HT1080 (cell line): ENCODE data around the gene SART3. TPM values are rescaled to one million over a fixed set of nuclear protein-coding genes. Genes with fewer than 3 reads are reported as not detected.
"Not testable (repeated sequence)": the region's sequence is repeated elsewhere in the genome, so short reads cannot be mapped to it uniquely, and the experiment has no call there.

Experiments
- DNase-seq: peaks from one replicate; pipeline ENCODE4 v3.0.0-alpha.2; 2015; ENCODE audit warnings: low read depth
- total RNA-seq: library from RNA; depleted of rRNA; stranded (reverse); fragments of >200 nt; shearing (Covaris generic); gene quantifications from 2 replicates; pipeline ENCODE4 v1.2.3, GENCODE V29; 2014; rRNA removed

Gene SART3
- total RNA-seq, 1 experiment from 2014 or later, result 229 TPM

DNA sequence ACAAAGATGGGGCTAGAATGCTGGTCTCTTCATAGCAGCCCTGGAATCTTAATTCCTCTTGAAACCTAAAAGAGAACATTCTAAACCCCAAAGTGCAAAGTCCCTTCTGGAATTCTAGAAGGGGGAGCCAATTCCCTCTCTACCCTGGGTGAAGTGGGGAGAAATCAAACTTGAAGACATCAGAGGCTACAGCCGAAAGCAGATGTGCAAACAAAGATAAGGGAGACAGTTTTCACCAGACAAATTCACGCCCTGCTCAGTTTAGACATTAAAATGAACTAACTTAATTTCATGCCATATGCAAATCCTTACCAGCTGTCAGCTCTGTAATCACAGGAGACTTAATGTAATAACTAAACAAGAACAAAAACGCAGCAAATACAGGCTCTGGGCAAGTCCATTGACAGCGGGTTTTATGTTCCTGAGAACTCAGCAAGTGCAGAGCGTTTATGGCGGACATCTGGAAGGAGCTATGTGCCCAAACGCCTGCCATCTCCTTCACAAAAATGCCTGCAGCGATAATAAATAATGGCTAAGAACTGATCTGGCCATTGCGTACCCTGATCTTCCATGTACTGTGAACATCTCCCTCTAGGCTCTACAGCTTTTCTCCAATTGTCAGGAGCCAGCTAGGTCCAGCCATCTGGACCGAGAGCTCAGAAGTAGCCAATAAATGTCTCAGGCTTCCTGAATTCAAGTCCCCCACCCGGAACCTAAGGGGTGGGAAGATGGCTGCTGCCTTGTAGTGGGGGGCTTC lies 65.0 kb downstream of the SART3 start:
- no peak for DNase-seq

DNA sequence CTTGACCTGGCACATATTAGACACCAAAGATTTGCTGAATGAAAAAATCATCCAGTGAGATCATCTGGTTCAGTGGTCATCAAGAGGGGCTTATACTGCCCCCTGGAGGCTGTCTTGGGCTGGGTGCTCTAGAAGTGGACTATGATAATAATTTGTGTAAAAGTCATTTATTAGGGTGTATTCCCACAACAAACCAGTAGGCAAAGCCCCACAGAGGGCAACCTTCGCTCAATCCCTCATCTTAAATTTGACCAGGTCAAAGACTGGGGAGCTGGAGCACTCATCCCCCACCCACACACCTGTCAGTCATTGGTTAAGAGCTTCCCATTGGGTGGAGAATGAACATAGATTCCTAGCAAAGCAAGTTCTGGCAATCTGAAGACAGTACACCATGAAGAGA lies 65.9 kb downstream of the SART3 start:
- DNase-seq, result peak; percentile 52

DNA sequence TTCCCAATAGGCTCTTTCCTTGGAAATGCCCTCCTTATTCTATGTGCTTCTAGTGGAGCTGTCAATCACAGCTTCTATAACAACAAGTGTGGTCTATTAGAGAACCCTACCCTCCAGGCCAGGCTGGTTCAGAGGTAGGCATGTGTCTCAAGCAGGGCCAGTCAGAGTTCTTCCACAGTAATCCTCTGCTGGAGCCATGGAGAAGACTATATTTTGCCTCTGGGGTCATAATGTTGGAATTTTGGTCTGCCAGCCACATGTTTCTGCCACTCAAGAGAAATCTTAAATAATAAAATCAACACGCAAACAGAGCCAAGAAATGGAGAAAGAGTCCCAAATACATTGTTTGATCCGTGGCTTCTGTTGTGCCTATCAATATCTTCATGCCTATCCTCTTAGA lies 69.7 kb downstream of the SART3 start:
- DNase-seq, result no peak

DNA sequence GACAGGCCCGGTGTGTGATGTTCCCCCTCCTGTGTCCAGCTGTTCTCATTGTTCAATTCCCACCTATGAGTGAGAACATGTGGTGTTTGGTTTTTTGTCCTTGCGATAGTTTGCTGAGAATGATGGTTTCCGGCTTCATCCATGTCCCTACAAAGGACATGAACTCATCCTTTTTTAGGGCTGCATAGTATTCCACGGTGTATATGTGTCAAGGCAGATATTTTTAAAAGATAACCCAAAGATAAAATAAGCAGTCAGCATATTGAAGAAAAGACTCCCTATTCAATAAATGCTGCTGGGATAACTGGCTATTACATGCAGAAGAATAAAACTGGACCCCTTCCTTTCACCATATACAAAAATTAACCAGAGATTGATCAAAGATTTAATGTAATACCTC lies 73.9 kb downstream of the SART3 start:
- not testable (repeated sequence) for DNase-seq

DNA sequence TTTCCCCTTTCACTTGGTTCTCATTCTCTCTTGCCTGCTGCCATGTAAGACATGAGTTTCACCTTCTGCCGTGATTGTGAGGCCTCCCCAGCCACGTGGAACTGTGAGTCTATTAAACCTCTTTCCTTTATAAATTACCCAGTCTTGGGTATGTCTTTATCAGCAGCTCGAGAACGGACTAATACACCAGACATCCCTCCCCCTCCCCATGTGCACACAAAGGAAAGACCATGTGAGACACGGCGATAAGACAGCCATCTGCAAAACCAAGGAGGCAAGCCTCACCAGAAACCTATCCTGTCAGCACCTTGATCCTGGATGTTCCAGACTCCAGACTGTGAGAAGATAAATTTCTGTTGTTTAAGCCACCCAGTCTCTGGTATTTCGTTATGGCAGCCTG lies 75.6 kb downstream of the SART3 start:
- DNase-seq, result not testable (repeated sequence)

DNA sequence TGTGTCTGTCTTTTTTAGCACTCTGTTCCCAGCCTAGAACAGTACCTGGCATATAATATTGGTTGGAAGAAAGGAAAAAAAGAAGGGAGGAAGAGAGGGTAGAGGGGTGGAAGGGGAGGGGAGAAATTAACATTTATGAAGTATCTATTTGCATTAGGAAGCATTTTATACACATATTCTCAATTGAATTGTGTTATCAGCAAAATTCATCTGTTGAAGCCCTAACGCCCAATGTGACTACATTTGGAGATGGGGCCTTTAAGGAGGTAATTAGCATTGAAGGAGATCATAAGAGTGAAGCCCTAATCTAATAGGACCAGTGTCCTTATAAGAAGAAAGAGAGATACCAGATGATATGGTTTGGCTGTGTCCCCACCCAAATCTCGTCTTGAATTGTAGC lies 76.1 kb downstream of the SART3 start:
- DNase-seq, result no peak

DNA sequence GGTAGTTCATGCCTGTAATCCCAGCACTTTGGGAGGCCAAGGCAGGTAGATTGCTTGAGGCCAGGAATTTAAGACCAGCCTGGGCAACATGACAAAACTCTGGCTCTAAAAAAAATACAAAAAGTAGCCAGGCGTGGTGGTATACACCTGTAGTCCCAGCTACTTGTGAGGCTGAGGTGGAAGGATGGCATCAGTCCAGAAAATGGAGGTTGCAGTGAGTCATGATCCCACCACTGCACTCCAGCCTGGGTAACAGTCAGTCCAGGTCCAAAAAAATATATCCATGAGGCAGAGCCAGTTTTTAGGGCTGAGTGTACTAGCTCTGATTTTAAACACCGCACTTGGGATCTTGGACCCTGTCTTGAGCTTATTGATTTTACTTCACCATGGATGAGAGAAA lies 76.5 kb downstream of the SART3 start:
- DNase-seq, result peak; percentile 56

DNA sequence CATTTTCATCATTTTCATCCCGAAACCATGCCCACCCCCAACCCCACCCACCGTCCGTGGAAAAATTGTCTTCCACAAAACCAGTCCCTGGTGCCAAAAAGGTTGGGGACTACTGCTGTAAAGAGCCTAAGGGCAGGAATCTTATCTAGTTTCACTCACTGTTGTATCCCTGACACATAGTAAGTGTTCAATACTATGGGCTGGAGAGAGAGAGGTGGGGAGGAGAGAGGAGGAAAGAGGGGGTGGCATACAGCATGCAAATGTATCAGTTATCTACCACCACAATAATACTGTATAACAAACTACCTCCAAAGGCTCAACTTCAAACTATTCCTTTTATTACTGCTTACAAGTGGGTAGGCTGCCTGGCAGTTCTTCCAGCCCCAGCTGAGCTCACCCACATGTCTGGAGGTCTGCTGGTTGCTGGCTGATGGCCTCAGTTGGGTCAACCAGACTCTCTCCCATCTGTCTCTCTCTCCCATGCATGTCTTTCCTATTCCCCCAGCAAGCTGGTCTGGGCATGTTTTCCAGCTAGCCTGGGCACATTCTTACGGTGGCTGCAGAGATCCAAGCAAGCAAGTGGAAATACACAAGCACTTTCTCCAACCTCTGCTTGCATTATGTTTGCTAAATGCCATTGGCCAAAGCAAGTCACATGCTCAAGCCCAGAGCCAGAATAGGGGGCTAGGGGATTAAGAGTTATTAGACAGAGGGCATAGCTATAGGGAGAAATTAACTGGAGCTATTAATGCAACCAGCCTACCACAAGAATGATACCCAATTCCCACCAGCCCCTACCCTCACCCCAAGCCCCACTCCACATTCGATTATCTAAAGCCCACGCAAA lies 77.5 kb downstream of the SART3 start:
- DNase-seq, result no peak

DNA sequence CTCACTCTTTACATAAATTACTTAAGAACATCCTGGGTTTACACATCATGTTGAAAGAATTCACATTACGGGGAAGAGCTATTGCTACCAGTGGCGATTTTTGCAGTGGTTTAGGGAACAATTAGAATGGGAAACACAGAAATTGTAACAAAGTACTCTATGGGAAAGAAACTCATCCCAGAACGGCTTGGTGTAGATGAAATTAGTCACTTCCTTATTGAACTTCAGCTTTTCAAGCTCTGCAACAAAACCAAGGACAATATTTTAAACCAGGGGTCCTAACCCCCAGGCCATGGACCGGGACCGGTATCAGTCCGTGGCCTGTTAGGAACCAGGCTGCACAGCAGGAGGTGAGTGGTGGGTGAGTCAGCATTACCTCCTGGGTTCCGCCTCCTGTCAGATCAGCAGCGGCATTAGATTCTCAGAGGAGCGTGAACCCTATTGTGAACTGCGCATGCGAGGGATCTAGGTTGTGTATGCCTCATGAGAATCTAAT lies 78.2 kb downstream of the SART3 start:
- DNase-seq, result peak; percentile 89

DNA sequence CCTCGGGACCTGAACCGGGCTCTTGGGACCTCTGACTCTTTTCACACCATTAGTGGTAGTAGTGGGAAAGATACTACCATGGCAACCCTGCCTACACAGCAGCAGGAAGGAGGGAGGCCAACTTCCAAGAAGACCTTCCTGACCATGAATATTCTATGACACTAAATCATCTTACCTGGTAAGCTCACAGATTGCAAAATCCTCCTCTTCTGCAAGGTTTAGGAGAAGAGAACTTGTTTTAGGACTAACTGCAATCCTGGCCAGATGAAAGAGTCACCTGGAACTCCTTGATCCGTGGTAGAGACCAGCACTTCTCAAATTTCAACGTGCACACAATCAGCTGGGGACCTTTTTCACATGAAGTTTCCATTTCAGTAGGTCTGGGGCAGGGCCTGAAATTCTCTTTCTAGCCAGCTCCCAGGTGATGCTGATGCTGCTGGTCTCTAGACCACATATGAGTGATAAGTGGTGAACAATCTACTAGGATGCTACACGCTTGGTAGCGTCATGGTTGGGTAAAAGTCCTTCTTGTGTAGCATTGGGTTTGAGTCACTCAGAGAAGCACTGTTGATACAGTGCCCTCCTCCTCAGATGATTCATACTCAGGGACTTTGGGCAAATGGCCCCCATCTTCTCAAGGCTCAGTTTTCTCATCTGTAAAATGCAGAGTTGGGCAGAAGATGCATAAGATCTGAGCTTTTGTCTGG lies 81.5 kb downstream of the SART3 start:
- peak; percentile 63 for DNase-seq

DNA sequence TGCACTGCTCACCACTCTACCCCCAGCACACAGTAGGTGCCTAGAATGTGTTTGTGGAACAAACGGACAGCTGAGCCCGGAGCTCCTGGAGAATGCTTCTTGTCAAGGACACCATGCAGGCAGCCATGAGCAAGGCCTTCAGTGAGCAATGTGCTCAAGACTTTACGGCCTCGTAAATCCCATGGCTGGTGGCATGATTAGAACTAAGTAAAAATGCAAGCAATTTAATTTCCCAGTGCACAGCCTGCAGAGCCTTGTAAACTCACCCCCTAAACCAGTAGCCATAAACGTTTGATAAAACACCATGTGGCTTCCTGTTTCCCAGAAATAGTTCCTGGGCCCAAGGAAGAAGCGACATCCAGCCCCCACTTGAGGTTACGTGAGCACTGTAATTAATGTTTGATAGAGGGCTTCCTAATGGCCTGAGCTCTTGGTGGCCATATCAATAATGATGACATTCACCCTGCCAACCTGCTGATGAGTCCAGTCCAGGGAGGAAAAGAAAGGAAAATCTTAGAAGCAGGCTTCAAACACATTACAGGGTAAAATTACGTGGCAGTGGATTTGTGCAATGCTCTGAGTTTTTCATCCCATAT lies 82.3 kb downstream of the SART3 start:
- DNase-seq, result no peak

DNA sequence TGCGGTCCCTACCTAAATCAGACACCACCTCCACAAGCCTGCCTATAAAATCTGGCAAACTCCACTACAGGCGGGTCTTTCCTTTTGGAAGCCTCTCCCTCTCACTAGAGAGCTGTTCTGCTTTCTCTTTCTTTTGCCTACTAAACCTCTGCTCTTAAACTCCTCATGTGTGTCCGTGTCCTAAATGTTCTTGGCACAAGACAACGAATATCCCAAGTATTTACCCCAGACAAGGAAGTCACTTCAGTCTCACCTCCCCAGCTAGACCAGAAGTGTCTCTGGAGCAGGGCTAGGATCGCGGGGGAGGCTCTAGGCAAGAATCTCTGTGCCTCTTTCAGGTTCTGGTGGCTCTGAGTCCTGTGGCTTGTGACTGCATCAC lies 83.1 kb downstream of the SART3 start:
- no peak for DNase-seq

DNA sequence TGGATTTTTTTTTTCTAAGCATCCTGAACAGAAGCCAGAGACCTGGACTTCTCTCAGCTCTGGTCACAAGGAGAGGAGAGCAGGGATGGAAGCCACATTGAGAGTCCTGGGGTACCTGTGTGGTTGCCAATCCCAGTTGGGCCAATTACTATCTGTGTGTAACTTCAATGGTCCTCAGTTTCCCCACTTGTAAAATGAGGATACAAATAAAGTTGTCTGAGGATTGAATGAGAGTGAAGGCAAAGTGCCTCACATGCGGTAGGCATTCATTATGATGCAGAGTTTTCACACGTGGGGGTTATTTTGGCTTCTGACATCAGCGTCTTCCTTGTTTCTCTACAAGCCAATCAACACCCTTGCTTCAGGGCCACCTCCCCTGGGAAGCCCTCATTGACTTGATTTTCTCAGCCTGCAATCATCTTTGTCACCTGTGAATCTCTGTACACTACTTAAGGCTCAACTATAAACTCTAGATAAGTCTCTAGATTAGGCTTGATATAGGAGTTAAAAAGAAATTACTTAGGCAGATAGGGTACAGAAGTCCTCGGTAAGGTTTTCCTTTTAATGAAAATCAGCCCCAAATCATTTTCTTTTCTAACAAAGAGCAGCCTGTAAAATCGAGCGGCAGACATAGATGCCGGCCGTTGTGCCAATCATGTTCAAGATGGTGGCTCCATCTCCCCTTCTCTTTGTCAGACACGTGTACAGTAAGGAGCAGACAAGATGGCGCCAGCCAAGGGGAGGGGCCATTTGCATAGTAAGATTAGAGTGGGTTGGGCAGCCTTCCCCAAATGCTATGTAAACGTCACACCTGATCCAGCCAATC lies 83.7 kb downstream of the SART3 start:
- peak; percentile 37 for DNase-seq

DNA sequence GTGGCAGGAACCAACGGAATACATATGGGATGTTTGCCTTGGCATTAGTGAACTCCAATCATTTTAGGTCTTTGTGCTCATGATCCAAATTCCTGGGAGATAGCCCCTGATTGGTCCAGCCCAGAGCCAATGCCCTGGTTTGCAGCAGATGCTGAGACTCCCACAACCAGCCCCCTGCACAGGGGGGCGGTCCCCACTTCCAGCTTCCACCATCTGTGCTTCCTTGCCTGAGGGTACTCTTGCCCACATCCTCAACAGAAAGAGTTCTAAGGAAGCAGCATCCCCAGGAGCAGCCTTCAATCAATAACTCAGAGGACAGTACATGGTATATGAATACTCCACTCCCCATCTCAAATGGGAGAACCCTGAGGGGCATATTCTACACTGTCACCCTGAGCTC lies 85.6 kb downstream of the SART3 start:
- no peak for DNase-seq

DNA sequence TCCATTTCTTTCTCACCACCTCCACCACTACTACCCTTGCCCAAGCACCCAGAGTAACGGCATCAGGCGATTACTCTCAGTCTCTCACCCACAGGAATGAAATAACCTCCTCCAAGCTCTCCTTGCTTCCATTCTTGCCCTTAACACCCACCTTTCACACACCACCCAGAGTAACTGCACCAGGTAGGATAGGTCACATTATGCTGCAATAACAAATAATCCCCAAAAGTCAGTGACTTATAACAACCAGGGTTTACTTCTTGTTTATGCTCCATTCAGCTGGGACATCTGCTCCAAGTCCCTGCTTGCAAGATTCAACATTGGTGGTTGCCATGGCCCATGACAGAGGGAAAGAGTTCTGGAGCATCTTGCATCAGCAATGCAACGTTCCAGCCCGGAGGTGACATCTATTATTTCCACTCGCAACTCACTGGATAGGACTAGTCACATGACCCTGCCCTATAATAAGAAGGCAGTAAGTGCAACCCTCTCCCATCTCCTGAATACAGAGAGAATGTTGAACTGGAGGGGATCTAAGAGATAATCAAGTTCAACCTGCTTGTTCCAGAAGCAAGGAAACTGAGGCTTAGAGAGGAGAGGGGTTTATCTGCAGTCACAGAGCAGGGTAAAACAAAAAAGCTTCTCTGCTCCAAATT lies 87.4 kb downstream of the SART3 start:
- no peak for DNase-seq

Other genes with a start within 250 kb of the SART3 start
- 0.21 TPM in 1 of 2 replicates, not detected in the other for gene CMKLR1, start 221.9 kb downstream of the SART3 start, total RNA-seq
- 4.7 and 5.3 TPM in 2 replicates for gene FICD, start 45.9 kb downstream of the SART3 start, total RNA-seq
- 183 and 190 TPM in 2 replicates for gene ISCU, start 1.4 kb upstream of the SART3 start, total RNA-seq
- gene TMEM119, start 36.9 kb upstream of the SART3 start, total RNA-seq, result 0.03 and 0.23 TPM in 2 replicates
- 1.1 TPM in 1 of 2 replicates, not detected in the other for gene SELPLG, start 72.7 kb upstream of the SART3 start, total RNA-seq
- gene CORO1C, start 170.3 kb upstream of the SART3 start, total RNA-seq, result 186 and 210 TPM in 2 replicates